GM19324 (cell line): ENCODE data around the gene FAM53B.
A peak's percentile ranks its signal among the peaks of the same experiment; 100 is the strongest.

Experiments used
- ATAC-seq: cut with Tn5 transposase; IDR thresholded peaks from one replicate; pipeline ENCODE4 v1.9.1; 2021; ENCODE audit warnings: mild to moderate bottlenecking, moderate library complexity; ENCODE audit not compliant: unreplicated experiment, low FRiP score

Gene FAM53B

DNA sequence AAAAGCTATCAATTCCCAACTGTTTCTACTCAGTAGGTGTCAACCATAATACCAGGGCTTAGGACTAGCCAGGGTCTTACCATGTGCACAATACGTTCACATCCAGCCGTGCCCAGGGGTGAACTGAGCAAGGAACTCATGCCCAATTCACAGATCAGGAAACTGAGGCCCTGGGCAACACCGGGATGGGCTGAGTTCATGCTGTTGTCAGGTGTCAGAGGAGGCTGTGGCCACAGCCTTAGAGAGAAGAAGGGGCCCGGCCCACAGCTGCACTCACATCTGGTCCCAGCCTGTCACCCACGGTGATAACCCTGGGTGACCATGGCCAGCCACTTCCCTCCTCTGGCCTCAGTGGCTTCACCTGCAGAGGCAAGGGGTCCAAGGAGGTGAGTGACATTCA is 92.0 kb downstream of the FAM53B start:
- ATAC-seq = no peak

- ATAC-seq = no peak
Observed at GRCh38 chr10:124651402-124651891, 92.7 kb downstream of the FAM53B start.

GRCh38 chr10:124650820-124651401 is 93.3 kb downstream of the FAM53B start:
- no peak for ATAC-seq

- ATAC-seq = no peak
Observed at GRCh38 chr10:124650263-124650662, 93.9 kb downstream of the FAM53B start.

GRCh38 chr10:124649214-124649613 is 95.0 kb downstream of the FAM53B start:
- ATAC-seq = no peak

DNA sequence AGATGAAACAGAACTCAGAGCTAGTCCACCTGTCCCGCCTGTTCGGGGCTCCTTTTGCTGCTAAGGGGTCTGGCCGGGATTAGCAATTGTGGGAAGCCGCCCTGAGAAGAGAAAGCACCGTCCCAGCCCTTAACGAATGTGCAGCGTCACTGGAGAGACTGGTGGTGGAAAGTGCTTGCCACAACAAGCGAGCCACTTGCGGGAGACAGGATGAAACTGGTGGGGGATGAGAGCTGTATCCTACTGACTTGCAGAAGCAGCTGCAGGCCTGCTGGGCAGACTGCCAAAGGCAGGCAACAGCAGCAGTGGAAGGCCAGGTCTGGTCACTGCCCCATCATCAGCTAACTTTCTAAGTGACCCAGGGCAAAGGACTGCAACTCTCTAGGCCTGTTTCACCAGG is 95.4 kb downstream of the FAM53B start:
- no peak for ATAC-seq

GRCh38 chr10:124648131-124648475 is 96.1 kb downstream of the FAM53B start:
- ATAC-seq = no peak

DNA sequence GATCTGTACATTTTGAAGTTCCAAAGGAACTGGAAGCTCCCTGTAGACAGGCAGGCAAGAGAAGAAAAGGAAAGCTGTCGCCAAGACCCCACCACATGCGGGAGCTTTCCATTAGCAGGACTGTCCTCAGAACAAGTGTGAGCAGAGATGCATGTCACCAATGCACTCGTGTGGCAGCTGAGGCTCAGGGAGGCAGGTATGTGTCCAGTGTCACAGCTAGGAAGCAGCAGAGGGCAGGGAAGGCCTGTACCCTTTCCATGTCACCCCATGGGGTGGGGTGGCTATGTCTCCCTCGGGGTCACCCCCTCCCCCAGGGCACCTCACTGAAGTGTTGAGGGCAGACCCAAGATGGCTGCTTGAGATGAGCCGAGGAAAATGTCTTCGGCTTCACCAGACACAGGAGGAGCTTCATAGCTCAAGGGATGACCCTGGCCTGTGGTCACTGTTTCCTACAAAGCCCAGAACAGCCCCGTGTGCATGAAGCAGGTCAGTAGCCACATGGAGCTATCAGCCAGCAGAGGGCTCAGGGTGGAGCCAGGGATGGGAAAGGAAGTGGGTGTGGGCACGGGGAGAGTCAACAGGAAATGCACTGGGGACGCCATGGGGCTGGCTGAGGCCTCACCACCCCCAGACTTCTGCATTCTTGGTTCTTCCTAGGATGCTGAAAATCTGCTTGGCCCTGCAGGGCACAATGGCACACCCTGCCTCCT is 96.6 kb downstream of the FAM53B start:
- peak; percentile 74 for ATAC-seq

GRCh38 chr10:124646483-124647352 is 97.5 kb downstream of the FAM53B start:
- ATAC-seq = no peak

GRCh38 chr10:124645467-124646095 is 98.6 kb downstream of the FAM53B start:
- ATAC-seq = no peak

DNA sequence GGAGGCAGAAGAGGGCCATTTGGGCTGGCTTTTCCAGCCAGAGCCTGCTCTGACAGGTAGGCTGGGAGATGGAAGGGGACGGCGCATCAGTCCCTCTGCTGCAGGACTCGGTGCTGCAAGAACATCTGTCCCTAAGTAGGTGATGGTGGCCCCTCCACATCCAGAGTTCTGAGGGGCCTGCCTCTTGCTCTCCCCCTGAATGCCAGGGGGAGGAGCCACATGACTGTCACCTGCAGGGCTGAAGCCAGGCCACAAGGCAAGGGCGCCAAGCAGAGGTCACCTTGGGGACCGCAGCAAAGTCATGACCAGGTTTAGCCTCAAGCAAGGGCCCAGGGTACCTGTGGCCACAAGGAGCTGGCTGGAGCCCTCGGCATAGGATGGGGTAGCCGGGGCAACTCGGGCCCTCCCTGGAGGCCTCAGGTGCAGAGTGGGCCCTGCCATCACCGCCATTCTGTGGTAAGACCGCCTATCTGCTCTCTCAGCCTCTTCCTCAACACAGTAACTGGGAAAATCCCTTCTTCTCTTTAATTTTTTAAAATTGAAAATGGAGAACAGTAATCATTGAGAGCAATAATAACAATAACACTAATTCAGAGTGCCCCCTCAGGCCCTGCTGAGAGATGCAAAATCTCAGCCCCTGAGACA is 99.3 kb downstream of the FAM53B start:
- ATAC-seq = no peak

DNA sequence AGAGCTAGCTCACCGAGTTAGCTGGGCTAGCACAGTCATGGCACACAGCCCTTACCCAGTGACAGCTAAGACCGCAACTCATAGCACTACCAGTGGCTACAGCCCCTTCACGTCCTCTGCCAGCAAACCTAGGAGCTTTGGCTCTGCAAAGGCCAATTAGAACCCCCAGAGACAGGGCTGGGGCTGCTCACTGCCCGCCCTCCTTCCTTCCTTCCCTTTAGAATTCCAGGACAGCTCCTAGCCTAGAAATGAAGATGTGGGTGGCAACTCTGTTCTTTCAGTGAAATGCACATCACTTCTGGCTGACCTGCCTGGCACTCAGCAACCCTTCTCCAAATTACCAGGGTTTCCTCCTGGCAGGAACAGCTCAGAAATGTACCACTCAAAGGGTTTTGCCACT is 99.9 kb downstream of the FAM53B start:
- no peak for ATAC-seq

- ATAC-seq = no peak
Observed at GRCh38 chr10:124643330-124644009, 100.7 kb downstream of the FAM53B start.

- no peak for ATAC-seq
Observed at GRCh38 chr10:124642088-124642710, 102.0 kb downstream of the FAM53B start.

DNA sequence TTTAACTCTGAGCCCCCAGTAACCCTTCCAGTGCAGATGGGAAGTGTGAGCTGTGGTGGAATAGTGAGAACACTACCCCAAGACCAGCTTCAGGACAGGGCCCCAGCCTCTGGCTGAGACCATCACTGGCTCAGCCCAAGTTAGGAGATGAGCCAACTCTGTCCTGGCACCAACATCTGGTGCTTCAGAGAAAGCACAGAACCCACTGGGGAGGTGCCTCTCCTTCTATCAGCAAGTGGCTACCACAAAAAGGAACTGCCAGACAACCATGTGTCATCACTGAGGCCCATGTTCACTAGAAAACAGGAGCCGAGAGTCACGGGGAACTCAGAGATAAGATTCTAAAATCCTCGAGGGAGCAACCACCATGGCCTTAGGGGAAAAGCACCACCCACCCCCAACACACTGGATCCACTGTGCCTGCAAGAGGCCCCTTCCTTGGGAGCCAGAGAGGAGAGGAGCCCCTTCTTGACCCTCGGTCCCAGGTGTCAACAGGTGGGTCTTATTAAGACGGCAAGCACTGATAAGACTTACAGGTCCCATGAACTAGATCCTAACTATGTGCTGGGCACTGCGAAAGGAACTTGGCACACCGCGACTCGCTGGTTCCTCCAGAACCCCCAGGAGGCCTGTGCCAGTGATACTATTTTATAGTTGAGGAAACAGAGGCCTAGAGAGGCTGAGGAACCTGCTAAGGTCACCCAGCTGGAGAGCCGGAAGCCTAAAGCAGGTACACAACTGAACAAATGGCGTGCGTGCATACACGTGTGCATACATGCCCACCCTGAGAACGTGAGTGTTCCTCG is 102.7 kb downstream of the FAM53B start:
- no peak for ATAC-seq

- ATAC-seq = no peak
Observed at GRCh38 chr10:124640538-124641231, 103.5 kb downstream of the FAM53B start.

DNA sequence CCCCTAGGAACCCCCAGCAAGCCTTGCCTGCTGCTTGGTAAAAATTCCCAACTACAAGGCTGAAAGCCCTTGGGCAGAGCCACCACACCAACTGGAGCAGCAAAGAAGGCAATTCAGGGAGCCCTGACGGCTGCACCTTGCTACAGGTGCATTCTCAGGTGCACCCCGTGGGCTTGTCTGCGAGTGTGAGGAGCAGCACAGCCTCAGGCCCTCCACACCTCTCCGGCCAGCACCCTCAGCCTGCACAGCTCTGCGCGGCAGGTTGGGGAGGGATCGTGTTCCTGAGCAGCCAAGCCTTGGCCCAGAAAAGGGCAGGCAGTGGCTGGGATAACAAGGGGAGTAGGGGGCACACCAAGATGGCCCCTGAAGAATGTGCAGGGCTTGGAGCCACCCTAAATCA is 104.1 kb downstream of the FAM53B start:
- ATAC-seq = no peak

- no peak for ATAC-seq
Observed at GRCh38 chr10:124639646-124640045, 104.5 kb downstream of the FAM53B start.
